Measurements from ENCODE around the gene MATN1. TPM values are rescaled to one million over a fixed set of nuclear protein-coding genes. Genes with fewer than 3 reads are reported as not detected.
A peak's percentile ranks its signal among the peaks of the same experiment; 100 is the strongest.

The MATN1 gene
- total RNA-seq, 1 donor from 2014 or later: 0.70 TPM

DNA sequence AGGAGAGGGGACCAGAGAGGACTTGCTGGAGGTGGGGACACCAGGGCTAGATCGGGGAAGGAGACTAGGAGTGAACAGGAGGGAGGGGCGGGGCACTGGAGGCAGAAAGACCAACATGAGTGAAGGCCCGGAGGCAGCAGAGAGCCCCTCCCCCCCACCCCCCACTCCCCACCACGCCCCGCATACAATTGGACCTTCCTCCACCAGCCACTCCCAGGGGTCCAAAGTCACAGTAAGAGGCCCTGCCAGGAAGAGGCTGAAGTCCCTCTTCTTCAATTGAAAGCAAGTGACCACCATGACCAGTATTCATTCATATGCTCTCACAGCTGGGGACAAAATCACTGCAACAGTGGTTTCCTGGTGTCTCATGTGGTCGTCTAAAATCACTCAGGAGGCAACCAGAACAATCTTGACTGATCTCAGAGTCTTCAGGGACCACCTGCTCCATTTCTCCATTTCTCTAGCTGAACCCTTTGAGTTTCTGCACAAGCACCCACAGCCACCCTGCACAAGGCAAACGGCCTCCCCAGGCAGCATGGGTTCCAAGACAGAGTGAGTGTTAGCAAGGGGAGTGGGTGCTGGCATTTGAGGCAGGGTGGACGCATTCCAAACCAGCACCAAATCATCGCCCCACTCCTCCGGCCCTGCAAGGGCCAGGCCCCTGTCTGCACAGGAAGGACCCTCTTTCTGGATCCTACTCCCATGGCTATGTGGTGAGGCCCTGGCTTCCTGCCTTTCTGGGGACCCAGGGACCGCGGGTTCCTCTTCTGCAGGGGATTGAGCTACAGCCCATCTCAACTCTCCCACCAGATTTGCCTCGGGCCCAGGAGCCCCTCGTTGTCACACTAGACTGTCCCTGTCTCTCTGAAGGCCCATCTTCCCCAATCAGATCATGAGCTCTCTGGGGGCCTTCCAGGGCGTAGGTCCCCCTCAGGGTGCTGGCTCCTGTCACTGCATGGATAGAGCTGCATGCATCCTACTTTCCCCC is 17.2 kb upstream of the MATN1 start:
- Mint-ChIP-seq H3K27me3 (ENCODE audit: insufficient read depth) (no peaks in the 10 kb centered on the region), H3K36me3 (ENCODE audit: low read depth) (peaks cover 67% of the 10 kb centered on the region), H3K27ac (peak overlapping the region; percentile 81), H3K9me3 (peaks cover 3% of the 10 kb centered on the region), H3K4me3 (peak overlapping the region; percentile 51), H3K4me1 (ENCODE audit: low read depth) (peaks cover 78% of the 10 kb centered on the region)
- no peak for DNase-seq (ENCODE audit: low spot score)
- intact Hi-C loops (cut with micrococcal nuclease): loop anchor here (5.0 to 10.0 kb wide), 2 partner anchors 1022 to 1026 kb away; partner anchors contain the start of gene ADGRB2

DNA sequence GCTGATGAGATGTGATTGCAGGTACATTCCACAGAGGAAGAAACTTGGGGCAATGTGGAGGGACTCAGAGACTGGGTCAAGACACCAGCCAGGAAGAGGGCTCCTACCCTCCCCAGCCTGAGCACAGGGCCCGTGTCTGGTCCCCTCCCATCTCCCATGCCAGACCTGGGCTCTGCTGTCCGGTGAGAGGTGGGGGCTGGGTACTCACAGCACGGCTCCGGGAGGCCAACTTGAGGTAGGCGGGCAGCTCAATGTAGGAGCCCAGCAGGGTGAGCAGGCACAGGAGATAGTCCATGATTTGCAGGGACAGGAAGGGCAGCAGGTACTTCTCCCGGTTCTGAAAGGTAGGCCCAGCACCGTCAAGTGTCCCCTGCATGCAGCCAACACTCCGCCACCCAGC is 16.2 kb upstream of the MATN1 start:
- intact Hi-C loops (cut with micrococcal nuclease): no loop called here
- H3K27me3 Mint-ChIP-seq (ENCODE audit: insufficient read depth): no peaks in the 10 kb centered on the region
- peaks cover 68% of the 10 kb centered on the region for H3K4me1 Mint-ChIP-seq (ENCODE audit: low read depth)
- H3K36me3 Mint-ChIP-seq (ENCODE audit: low read depth): peaks cover 73% of the 10 kb centered on the region
- H3K27ac Mint-ChIP-seq: no peak overlapping the region
- H3K4me3 Mint-ChIP-seq: no peak overlapping the region
- no peak for DNase-seq (ENCODE audit: low spot score)
- peaks cover 3% of the 10 kb centered on the region for H3K9me3 Mint-ChIP-seq

GRCh38 chr1:30738715-30739559 is 15.6 kb upstream of the MATN1 start:
- Mint-ChIP-seq H3K9me3 (peaks cover 3% of the 10 kb centered on the region), H3K36me3 (ENCODE audit: low read depth) (peaks cover 75% of the 10 kb centered on the region), H3K27ac (peak overlapping the region; percentile 80), H3K27me3 (ENCODE audit: insufficient read depth) (no peaks in the 10 kb centered on the region), H3K4me1 (ENCODE audit: low read depth) (peaks cover 62% of the 10 kb centered on the region), H3K4me3 (no peak overlapping the region)
- intact Hi-C loops (cut with micrococcal nuclease): no loop called here
- no peak for DNase-seq (ENCODE audit: low spot score)

DNA sequence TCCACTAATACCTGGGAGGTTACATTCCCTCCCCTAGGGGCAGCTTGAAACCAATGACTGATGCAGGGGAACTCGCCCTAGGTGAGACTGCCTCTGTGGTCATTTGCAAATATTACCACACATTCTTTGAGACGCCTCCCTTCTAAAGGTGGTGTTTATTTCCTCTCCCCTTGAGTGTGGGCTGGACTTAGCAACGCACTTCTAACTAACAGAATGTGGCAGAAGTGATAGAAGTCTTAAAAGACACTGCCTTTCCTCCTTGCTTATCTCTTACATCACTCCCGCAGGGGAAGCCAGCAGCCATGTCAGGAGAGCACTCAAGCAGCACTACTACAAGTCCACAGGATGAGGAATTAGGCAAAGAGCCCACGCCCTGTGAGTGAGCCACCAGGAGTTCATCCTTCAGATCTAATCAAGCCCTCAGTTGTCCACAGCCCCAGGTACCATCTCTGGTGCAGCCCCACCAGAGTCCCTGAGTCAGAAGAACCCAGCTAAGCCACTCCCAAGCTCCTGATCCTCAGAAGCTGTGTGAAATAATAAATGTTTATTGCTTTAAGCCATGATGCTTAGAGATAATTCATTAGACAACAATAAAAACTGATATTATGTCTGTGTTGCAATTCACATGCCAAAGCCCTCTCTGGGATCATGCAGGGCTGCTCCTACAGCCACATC is 14.8 kb upstream of the MATN1 start:
- peak overlapping the region; percentile 80 for H3K27ac Mint-ChIP-seq
- no peak for DNase-seq (ENCODE audit: low spot score)
- H3K4me1 Mint-ChIP-seq (ENCODE audit: low read depth): peaks cover 54% of the 10 kb centered on the region
- H3K27me3 Mint-ChIP-seq (ENCODE audit: insufficient read depth): no peaks in the 10 kb centered on the region
- peaks cover 3% of the 10 kb centered on the region for H3K9me3 Mint-ChIP-seq
- H3K4me3 Mint-ChIP-seq: no peak overlapping the region
- H3K36me3 Mint-ChIP-seq (ENCODE audit: low read depth): peaks cover 75% of the 10 kb centered on the region
- intact Hi-C loops (cut with micrococcal nuclease): no loop called here

GRCh38 chr1:30737357-30738039 is 14.1 kb upstream of the MATN1 start:
- H3K4me1 Mint-ChIP-seq (ENCODE audit: low read depth): peaks cover 47% of the 10 kb centered on the region
- intact Hi-C loops (cut with micrococcal nuclease): no loop called here
- no peaks in the 10 kb centered on the region for H3K27me3 Mint-ChIP-seq (ENCODE audit: insufficient read depth)
- H3K27ac Mint-ChIP-seq: peak overlapping the region; percentile 40
- DNase-seq (ENCODE audit: low spot score): no peak
- peaks cover 80% of the 10 kb centered on the region for H3K36me3 Mint-ChIP-seq (ENCODE audit: low read depth)
- peaks cover 3% of the 10 kb centered on the region for H3K9me3 Mint-ChIP-seq
- no peak overlapping the region for H3K4me3 Mint-ChIP-seq

GRCh38 chr1:30735668-30736498 is 12.5 kb upstream of the MATN1 start:
- Mint-ChIP-seq H3K9me3 (peaks cover 3% of the 10 kb centered on the region), H3K27me3 (ENCODE audit: insufficient read depth) (no peaks in the 10 kb centered on the region), H3K4me1 (ENCODE audit: low read depth) (peaks cover 41% of the 10 kb centered on the region), H3K4me3 (no peak overlapping the region), H3K27ac (peak overlapping the region; percentile 31), H3K36me3 (ENCODE audit: low read depth) (peaks cover 68% of the 10 kb centered on the region)
- DNase-seq (ENCODE audit: low spot score): no peak
- intact Hi-C loops (cut with micrococcal nuclease): no loop called here

- Mint-ChIP-seq H3K9me3 (peaks cover 3% of the 10 kb centered on the region), H3K4me1 (ENCODE audit: low read depth) (peaks cover 33% of the 10 kb centered on the region), H3K27me3 (ENCODE audit: insufficient read depth) (no peaks in the 10 kb centered on the region), H3K4me3 (no peak overlapping the region), H3K36me3 (ENCODE audit: low read depth) (peaks cover 61% of the 10 kb centered on the region), H3K27ac (peak overlapping the region; percentile 67)
- DNase-seq (ENCODE audit: low spot score): no peak
- intact Hi-C loops (cut with micrococcal nuclease): no loop called here
Measured at GRCh38 chr1:30735124-30735523, 11.7 kb upstream of the MATN1 start.

GRCh38 chr1:30734580-30734979 is 11.2 kb upstream of the MATN1 start:
- Mint-ChIP-seq H3K4me1 (ENCODE audit: low read depth) (peaks cover 30% of the 10 kb centered on the region), H3K27me3 (ENCODE audit: insufficient read depth) (no peaks in the 10 kb centered on the region), H3K4me3 (no peak overlapping the region), H3K27ac (peak overlapping the region; percentile 67), H3K9me3 (peaks cover 3% of the 10 kb centered on the region), H3K36me3 (ENCODE audit: low read depth) (peaks cover 58% of the 10 kb centered on the region)
- no peak for DNase-seq (ENCODE audit: low spot score)
- intact Hi-C loops (cut with micrococcal nuclease): no loop called here

DNA sequence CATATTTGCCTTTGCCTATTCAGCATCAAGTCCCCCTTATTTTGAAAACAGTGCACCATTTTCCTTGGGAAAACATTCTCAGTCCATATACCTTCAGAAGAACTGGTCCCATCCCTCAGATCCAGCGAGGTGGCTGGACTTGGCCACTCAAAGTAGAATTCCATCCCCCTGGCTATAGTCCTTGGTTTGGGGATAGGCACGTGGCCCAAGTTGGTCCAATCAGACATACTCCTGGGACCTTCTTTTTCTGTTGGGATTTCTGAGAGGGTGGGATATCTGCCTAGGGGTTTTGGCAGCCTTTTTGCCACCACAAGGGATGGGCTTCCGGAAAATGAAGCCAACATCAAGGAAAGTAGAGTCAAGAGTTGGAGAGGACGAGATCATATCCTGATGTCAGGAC is 10.7 kb upstream of the MATN1 start:
- H3K4me1 Mint-ChIP-seq (ENCODE audit: low read depth): peaks cover 26% of the 10 kb centered on the region
- H3K27ac Mint-ChIP-seq: no peak overlapping the region
- intact Hi-C loops (cut with micrococcal nuclease): no loop called here
- H3K27me3 Mint-ChIP-seq (ENCODE audit: insufficient read depth): no peaks in the 10 kb centered on the region
- H3K4me3 Mint-ChIP-seq: no peak overlapping the region
- DNase-seq (ENCODE audit: low spot score): no peak
- peaks cover 53% of the 10 kb centered on the region for H3K36me3 Mint-ChIP-seq (ENCODE audit: low read depth)
- H3K9me3 Mint-ChIP-seq: peaks cover 3% of the 10 kb centered on the region

GRCh38 chr1:30733493-30733892 is 10.1 kb upstream of the MATN1 start:
- H3K9me3 Mint-ChIP-seq: no peaks in the 10 kb centered on the region
- no peaks in the 10 kb centered on the region for H3K27me3 Mint-ChIP-seq (ENCODE audit: insufficient read depth)
- no peak for DNase-seq (ENCODE audit: low spot score)
- no peak overlapping the region for H3K27ac Mint-ChIP-seq
- H3K4me3 Mint-ChIP-seq: no peak overlapping the region
- peaks cover 21% of the 10 kb centered on the region for H3K4me1 Mint-ChIP-seq (ENCODE audit: low read depth)
- intact Hi-C loops (cut with micrococcal nuclease): loop anchor here (1.0 kb wide), 1 partner anchor 10 kb away; no protein-coding TSS in a partner anchor
- H3K36me3 Mint-ChIP-seq (ENCODE audit: low read depth): peaks cover 47% of the 10 kb centered on the region

DNA sequence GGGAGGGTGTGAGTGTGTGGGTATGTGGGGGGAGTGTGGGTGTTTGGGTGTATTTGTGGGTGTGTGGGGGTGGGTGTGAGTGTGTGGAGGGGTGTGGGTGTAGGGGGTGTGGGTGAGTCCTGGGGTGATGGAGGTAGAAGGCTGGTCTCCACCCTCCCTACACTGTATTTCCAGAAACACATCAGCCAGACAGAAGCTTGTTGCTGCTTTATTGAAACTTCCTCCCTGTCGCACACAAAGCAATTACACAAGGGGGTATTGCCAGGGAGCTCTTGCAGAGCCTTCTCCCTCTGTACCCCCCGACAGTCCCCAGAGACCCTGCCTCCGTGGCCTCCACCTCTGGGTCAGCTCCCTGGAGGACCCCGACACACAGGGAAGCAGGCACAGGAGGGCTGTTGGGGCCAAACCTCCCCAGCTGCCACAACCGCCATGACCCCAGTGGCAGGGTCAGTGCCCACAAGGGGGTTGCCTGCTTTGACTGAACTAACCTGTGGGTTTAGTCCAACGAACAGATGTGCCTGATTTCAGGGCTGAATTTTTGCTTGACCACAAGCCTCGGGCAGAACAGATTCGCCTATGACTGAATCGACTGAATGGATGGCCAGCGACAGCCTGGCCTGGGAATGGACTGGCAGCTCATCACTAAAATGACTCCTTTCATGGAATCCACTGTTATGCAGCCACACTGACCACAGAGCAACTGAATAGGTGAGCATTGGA is 9.1 kb upstream of the MATN1 start:
- Mint-ChIP-seq H3K27ac (peak overlapping the region; percentile 59), H3K36me3 (ENCODE audit: low read depth) (peaks cover 38% of the 10 kb centered on the region), H3K9me3 (no peaks in the 10 kb centered on the region), H3K27me3 (ENCODE audit: insufficient read depth) (no peaks in the 10 kb centered on the region), H3K4me3 (no peak overlapping the region), H3K4me1 (ENCODE audit: low read depth) (peaks cover 22% of the 10 kb centered on the region)
- no peak for DNase-seq (ENCODE audit: low spot score)
- intact Hi-C loops (cut with micrococcal nuclease): no loop called here
